ENCODE results near the gene ERC2.

Gene ERC2

GRCh38 chr3:55673764-55674163 is 794.5 kb downstream of the ERC2 start:
- DNase-seq (ENCODE audit: low read depth), result no peak
- no peak overlapping the region for H3K4me3 ChIP-seq (ENCODE audit: low read length)
- TF ChIP-seq CTCF (conservative IDR thresholded peaks at IDR 0.05; ENCODE audit: low read length), result no peak

GRCh38 chr3:55669133-55669532 is 799.1 kb downstream of the ERC2 start:
- no peak overlapping the region for H3K4me3 ChIP-seq (ENCODE audit: low read length)
- no peak for TF ChIP-seq CTCF (conservative IDR thresholded peaks at IDR 0.05; ENCODE audit: low read length)
- DNase-seq (ENCODE audit: low read depth), result no peak

- no peak for TF ChIP-seq CTCF (conservative IDR thresholded peaks at IDR 0.05; ENCODE audit: low read length)
- no peak overlapping the region for H3K4me3 ChIP-seq (ENCODE audit: low read length)
- DNase-seq (ENCODE audit: low read depth), result peak; percentile 13
Observed at GRCh38 chr3:55668359-55668758, 799.9 kb downstream of the ERC2 start.

GRCh38 chr3:55664387-55664786 is 803.9 kb downstream of the ERC2 start:
- DNase-seq (ENCODE audit: low read depth), result no peak
- TF ChIP-seq CTCF (conservative IDR thresholded peaks at IDR 0.05; ENCODE audit: low read length), result no peak

GRCh38 chr3:55662683-55663082 is 805.6 kb downstream of the ERC2 start:
- TF ChIP-seq CTCF (conservative IDR thresholded peaks at IDR 0.05; ENCODE audit: low read length), result no peak
- peak; percentile 56 for DNase-seq (ENCODE audit: low read depth)
- H3K4me3 ChIP-seq (ENCODE audit: low read length), result no peak overlapping the region

More at GRCh38 chr3:55664387-55664786, 803.9 kb downstream of the ERC2 start:
- H3K4me3 ChIP-seq (ENCODE audit: low read length), result no peak overlapping the region

- no peak for TF ChIP-seq CTCF (conservative IDR thresholded peaks at IDR 0.05; ENCODE audit: low read length)
- DNase-seq (ENCODE audit: low read depth), result no peak
Observed at GRCh38 chr3:55661571-55661970, 806.7 kb downstream of the ERC2 start.

GRCh38 chr3:55661141-55661540 is 807.1 kb downstream of the ERC2 start:
- no peak for TF ChIP-seq CTCF (conservative IDR thresholded peaks at IDR 0.05; ENCODE audit: low read length)
- no peak for DNase-seq (ENCODE audit: low read depth)
- H3K4me3 ChIP-seq (ENCODE audit: low read length), result no peak overlapping the region

More at GRCh38 chr3:55661571-55661970, 806.7 kb downstream of the ERC2 start:
- H3K4me3 ChIP-seq (ENCODE audit: low read length), result no peak overlapping the region
